NCI-H1105 (cell line): ENCODE data around the gene CCNA1.

Source experiments
- DNase-seq: peaks from one replicate; lab custom pipeline; 2025; lab: John Stamatoyannopoulos, UW

The CCNA1 gene

DNA sequence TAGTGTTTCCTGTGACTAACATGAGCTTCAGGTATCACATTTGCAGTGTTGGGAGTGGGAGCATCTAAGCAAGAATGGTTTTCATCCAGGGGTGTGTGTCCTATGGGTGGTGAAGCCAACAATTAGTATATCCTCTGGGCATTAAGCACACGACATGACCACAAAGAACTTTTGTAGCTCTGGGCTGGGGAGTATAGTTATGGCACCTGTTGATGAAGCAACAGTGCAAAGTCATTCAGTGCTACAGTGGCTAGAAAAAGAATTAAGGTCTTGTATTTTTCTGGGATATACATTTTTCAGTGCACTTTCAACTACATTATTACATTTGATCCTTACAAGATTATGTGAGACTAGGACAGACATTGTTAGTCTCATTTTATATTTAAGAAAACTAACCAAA, 21.8 kb downstream of the CCNA1 start:
- no peak for DNase-seq

DNA sequence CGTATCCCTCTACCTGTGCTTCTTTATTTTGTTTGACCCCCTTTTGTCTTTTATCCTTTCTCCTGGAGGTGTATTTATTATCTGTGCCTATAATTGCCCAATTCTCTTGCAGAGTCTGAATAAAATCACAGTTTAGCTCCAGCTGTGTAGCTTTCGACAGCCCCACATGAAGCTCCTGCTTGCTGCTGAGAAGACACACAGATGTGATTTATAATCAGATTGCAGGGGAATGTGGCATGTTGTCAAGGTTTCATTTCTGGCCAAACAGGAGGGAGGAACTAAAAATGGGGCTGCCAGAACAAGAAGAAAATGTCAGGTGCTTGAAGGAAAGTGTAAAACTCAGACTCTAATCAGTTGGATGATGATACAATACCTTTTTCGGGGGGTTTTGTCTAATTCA, 22.7 kb downstream of the CCNA1 start:
- DNase-seq = no peak

DNA sequence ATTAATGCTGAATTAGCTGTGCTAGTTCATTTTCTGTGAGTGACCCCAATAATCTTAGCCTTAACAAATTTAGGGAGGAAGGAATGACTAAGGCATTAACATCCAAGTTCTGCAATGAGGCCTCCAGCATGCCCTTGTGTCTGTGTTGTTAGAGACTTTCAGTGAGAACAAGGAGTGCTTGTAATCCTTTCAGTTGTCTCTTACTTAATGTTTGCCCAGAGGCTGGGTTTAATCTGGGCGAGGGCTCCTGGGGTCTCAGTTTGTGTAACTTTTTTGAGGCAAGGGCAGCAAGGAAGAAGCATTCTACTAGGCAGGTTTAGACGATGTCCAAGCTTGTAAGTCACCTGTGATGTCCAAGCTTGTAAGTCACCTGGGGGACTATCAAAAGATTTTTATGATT, 24.3 kb downstream of the CCNA1 start:
- DNase-seq = no peak

DNA sequence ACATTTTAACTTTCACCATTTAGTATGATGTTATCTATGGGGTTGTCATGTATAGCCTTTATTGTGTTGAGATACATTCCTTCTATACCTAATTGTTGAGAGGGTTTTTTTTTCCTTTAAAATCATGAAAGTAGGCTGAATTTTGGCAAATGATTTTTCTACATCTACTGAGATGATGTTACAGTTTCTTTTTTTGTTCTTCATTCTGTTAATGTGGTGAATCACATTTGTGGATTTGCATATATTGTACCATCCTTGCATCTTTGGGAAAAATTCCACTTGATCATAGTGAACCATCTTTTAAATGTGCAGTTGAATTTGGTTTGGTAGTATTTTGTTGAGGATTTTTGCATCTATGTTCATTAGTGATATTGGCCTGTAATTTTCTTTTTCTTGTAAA, 29.2 kb downstream of the CCNA1 start:
- no peak for DNase-seq

DNA sequence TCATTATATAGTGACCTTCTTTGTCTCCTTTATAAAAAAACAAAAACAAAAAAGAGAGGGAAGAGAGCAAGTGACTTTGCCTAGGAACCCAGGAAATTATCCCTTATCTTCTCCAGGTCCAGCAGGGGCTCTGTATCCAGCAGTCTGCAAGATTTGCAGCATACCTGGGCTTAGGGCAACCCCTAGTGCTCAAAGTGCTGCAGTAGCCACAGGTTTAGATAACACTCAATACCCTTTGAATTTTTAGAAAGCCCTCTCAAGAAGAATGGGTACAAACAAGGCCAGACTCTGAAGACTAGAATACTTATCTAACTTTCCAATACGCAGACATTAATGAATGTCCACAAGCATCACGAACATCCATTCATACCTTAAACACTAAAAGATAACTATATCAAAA, 43.2 kb downstream of the CCNA1 start:
- DNase-seq = no peak

DNA sequence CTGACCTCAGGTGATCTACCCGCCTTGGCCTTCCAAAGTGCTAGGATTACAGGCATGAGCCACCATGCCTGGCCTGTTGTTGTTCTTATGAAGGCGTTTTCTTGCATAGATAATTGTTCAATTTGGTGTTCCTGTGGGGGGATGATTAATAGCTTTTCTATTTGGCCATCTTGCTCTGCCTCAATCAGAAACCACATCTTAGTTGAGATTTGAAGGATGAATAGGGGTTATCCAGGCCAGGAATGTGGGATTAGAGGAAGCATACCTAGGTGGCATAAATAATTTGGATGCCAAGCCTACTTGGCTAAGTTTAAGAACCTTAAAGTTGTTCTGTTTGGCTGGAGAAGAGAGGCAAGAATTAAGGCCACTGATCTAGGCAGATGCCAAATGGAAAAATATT, 44.4 kb downstream of the CCNA1 start:
- no peak for DNase-seq

DNA sequence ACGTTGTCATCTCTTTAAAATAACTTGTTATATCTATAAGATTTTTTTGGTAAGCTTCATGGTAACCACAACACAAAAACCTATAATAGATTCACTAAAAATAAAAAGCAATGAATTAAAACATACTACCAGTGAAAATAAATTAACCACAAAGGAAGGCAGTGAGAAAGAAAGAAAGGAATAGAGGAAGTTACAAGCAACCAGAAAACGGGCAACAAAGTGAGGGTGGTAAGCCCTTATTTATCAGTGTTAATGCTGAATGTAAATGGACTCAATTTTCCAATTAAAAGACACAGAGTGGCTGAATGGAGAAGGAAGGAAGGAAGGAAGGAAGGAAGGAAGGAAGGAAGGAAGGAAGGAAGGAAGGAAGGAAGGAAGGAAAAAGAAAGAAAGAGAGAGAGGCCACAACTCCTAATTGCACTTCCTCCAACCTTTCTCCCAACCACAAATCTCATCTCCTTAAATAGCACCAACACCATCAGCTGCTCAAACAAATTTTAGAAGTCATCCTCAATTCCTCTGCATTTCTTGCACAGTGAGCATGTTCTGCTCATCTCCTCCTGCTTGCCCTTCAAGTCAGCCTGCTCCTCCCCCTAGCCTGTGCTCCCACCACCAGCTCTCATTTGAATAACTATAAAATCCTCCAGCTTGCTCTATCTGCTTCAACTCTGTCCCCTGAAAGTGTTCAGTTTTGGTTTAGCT, 48.6 kb downstream of the CCNA1 start:
- no peak for DNase-seq

DNA sequence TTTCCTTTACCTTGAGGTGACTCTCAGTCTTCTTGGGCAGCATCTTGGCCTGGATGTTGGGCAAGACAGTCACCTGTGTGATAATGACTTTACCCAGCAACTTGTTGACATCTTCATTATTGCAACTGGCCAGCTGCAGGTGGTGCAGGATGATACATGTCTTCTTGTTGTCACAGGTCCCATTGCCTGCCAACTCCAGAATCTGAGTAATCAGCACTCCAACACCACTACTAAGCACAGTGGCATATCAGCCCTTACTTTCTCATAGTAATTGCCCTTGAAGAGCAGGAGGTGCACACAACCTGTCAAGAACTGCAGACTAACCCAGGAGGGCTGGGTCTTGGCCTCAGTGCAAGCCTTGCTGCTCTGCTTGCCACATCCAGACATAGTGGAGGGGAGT, 57.8 kb downstream of the CCNA1 start:
- DNase-seq = no peak
